Measurements from ENCODE around the gene IPCEF1.
A peak's percentile ranks its signal among the peaks of the same experiment; 100 is the strongest.
"Not testable (repeated sequence)": the region's sequence is repeated elsewhere in the genome, so short reads cannot be mapped to it uniquely, and the experiment has no call there.

IPCEF1 gene

GRCh38 chr6:154209555-154209954, 147.0 kb downstream of the IPCEF1 start:
- no peak for DNase-seq

GRCh38 chr6:154206996-154207395, 149.6 kb downstream of the IPCEF1 start:
- no peak for DNase-seq

GRCh38 chr6:154206141-154206540, 150.5 kb downstream of the IPCEF1 start:
- no peak for DNase-seq

- DNase-seq: no peak
These were observed 153.6 kb downstream of the IPCEF1 start for GRCh38 chr6:154202958-154203357.

GRCh38 chr6:154202339-154202738, 154.3 kb downstream of the IPCEF1 start:
- DNase-seq: no peak

GRCh38 chr6:154201688-154202087, 154.9 kb downstream of the IPCEF1 start:
- DNase-seq: not testable (repeated sequence)

GRCh38 chr6:154197196-154197860, 159.3 kb downstream of the IPCEF1 start:
- DNase-seq: no peak

GRCh38 chr6:154196333-154196885, 160.2 kb downstream of the IPCEF1 start:
- DNase-seq: no peak

- DNase-seq: no peak
These were observed 168.9 kb downstream of the IPCEF1 start for GRCh38 chr6:154187714-154188113.

- peak; percentile 13 for DNase-seq
These were observed 169.4 kb downstream of the IPCEF1 start for GRCh38 chr6:154187203-154187602.

GRCh38 chr6:154179434-154179833, 177.2 kb downstream of the IPCEF1 start:
- no peak for DNase-seq

GRCh38 chr6:154172393-154172792, 184.2 kb downstream of the IPCEF1 start:
- DNase-seq: not testable (repeated sequence)

- no peak for DNase-seq
These were observed 186.5 kb downstream of the IPCEF1 start for GRCh38 chr6:154170106-154170505.

- DNase-seq: no peak
These were observed 187.3 kb downstream of the IPCEF1 start for GRCh38 chr6:154169193-154169847.

- no peak for DNase-seq
These were observed 189.5 kb downstream of the IPCEF1 start for GRCh38 chr6:154167126-154167525.

GRCh38 chr6:154166140-154166539, 190.5 kb downstream of the IPCEF1 start:
- DNase-seq: no peak

- no peak for DNase-seq
These were observed 191.1 kb downstream of the IPCEF1 start for GRCh38 chr6:154165478-154165877.

GRCh38 chr6:154164397-154164796, 192.2 kb downstream of the IPCEF1 start:
- DNase-seq: no peak

GRCh38 chr6:154161689-154162088, 194.9 kb downstream of the IPCEF1 start:
- DNase-seq: no peak

- no peak for DNase-seq
These were observed 197.5 kb downstream of the IPCEF1 start for GRCh38 chr6:154159126-154159525.

- no peak for DNase-seq
These were observed 198.9 kb downstream of the IPCEF1 start for GRCh38 chr6:154157706-154158105.

- no peak for DNase-seq
These were observed 199.5 kb downstream of the IPCEF1 start for GRCh38 chr6:154157082-154157481.

- DNase-seq: peak; percentile 47
These were observed 200.3 kb downstream of the IPCEF1 start for GRCh38 chr6:154156135-154156896.
